K562 (cell line): Measurements from ENCODE around the gene HSD11B2.

ENCODE experiments used
- CTCF ChIP-seq, 3 experiments: IDR thresholded peaks in 2 of 3; conservative IDR thresholded peaks in 1 of 3; 2 replicates each; pipeline ENCODE4 v1.5.1; 2011 to 2012; ENCODE audit warnings: low read length in 3 of 3, mild to moderate bottlenecking in 3 of 3, control low read depth in 2 of 3, improper control_type of control experiment in 1 of 3, inconsistent platforms in 1 of 3, low read depth in 1 of 3, mixed read lengths in 1 of 3, moderate library complexity in 1 of 3; ENCODE audit not compliant: insufficient read depth in 2 of 3
- PHB2 ChIP-seq: fragments of 450-650 bp; IDR thresholded peaks from 2 replicates; pipeline ENCODE4 v1.6.1; 2017; ENCODE audit warnings: low read depth
- POLR2AphosphoS5 ChIP-seq: IDR thresholded peaks from 2 replicates; pipeline ENCODE4 v1.6.1; 2011; ENCODE audit warnings: mild to moderate bottlenecking, low read depth, low read length, moderate library complexity; ENCODE audit not compliant: control insufficient read depth, insufficient read depth
- STAG1 ChIP-seq: sonication (generic); formaldehyde crosslinking; IDR thresholded peaks from 2 replicates; pipeline ENCODE4 v1.5.0; 2020; ENCODE audit warnings: missing genetic modification reagents, borderline replicate concordance
- ZNF124 ChIP-seq: sonication (generic); formaldehyde crosslinking; IDR thresholded peaks from 2 replicates; pipeline ENCODE4 v1.8.1; 2022; ENCODE audit warnings: missing genetic modification reagents
- ZNF239 ChIP-seq: fragments of 250-450 bp; sonication (Bioruptor Pico); IDR thresholded peaks from 2 replicates; pipeline ENCODE4 v1.4.0; 2020; ENCODE audit warnings: mild to moderate bottlenecking

DNA sequence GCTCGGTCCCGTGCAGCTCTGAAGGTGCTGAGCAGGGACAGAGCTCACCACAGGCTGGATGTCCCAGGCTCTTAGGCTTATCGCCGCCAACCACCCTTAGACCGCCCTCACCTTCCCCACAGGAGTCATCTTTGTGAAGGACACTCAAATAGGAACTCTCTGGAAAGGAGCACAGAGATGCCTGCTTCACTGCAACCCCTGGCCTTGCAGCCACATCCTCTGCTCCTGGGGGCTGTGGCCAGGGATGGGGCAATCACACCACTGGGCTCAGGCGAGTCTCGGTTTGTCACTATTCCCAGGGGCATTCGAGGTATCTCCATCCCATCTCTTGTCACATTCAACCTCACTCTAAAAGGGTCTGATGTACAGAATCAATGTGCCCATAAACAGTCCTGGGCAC is 25.6 kb upstream of the HSD11B2 start:
- TF ChIP-seq CTCF (IDR thresholded peaks at IDR 0.05 in 2 of 3, conservative IDR thresholded peaks at IDR 0.05 in 1 of 3; ENCODE audit: insufficient read depth in 2 of 3, low read depth in 1 of 3, low read length in 3 of 3) (no peak), PHB2 (no peak), STAG1 (CRISPR knock-in tag) (no peak), ZNF124 (CRISPR knock-in tag) (no peak), ZNF239 (CRISPR knock-in tag) (no peak), POLR2AphosphoS5 (no peak)
